Nephron progenitor cell (in vitro differentiated cells): Measurements from ENCODE around the gene TBC1D25.

Experiments
- DNase-seq: peaks from one replicate; pipeline ENCODE4 v3.0.0; 2021
- H3K27ac Mint-ChIP-seq: 2 replicates; pipeline ENCODE4 v1.8.0; 2021; ENCODE audit warnings: mild to moderate bottlenecking, moderate library complexity, mixed read lengths
- H3K27me3 Mint-ChIP-seq: 2 replicates; pipeline ENCODE4 v1.8.0; 2021; ENCODE audit warnings: mild to moderate bottlenecking, low read depth, mixed read lengths; ENCODE audit not compliant: poor library complexity
- H3K36me3 Mint-ChIP-seq: 2 replicates; pipeline ENCODE4 v1.8.0; 2021; ENCODE audit warnings: low read depth, mixed read lengths
- H3K4me1 Mint-ChIP-seq: 2 replicates; pipeline ENCODE4 v1.8.0; 2021; ENCODE audit warnings: mixed read lengths
- H3K4me3 Mint-ChIP-seq: 2 replicates; pipeline ENCODE4 v1.8.0; 2021; ENCODE audit warnings: mild to moderate bottlenecking, moderate library complexity, mixed read lengths
- H3K9me3 Mint-ChIP-seq: 2 replicates; pipeline ENCODE4 v1.8.0; 2021; ENCODE audit warnings: mild to moderate bottlenecking, moderate library complexity, mixed read lengths
- CTCF ChIP-seq: fragments of 200-600 bp; sonication (generic); IDR thresholded peaks from 2 replicates; pipeline ENCODE4 v1.5.0; 2021; ENCODE audit warnings: antibody characterized with exemption

The TBC1D25 gene

GRCh38 chrX:48507246-48507645 is 32.3 kb upstream of the TBC1D25 start:
- DNase-seq: no peak
- H3K9me3 Mint-ChIP-seq: peaks cover 59% of the 10 kb centered on the region

GRCh38 chrX:48508400-48509244 is 30.9 kb upstream of the TBC1D25 start, which contains the start of gene PORCN:
PORCN (plus strand) TSS chrX:48508992; CDS start chrX:48509821, 829 bp downstream.
- peak; percentile 82 for DNase-seq
- H3K4me3 Mint-ChIP-seq: peak within 1 kb of the TSS; percentile 90
- H3K4me1 Mint-ChIP-seq: peaks cover 12% of the 10 kb centered on the region
- H3K27me3 Mint-ChIP-seq: peaks cover 7% of the 10 kb centered on the region
- no peak for TF ChIP-seq CTCF
- H3K9me3 Mint-ChIP-seq: peaks cover 55% of the 10 kb centered on the region
- H3K36me3 Mint-ChIP-seq: peaks cover 6% of the 10 kb centered on the region
- H3K27ac Mint-ChIP-seq: no peak within 1 kb of the TSS

More at GRCh38 chrX:48507246-48507645, 32.3 kb upstream of the TBC1D25 start:
- Mint-ChIP-seq H3K4me3 (peak overlapping the region; percentile 66), H3K27ac (no peak overlapping the region), H3K4me1 (peaks cover 8% of the 10 kb centered on the region), H3K36me3 (no peaks in the 10 kb centered on the region), H3K27me3 (peaks cover 7% of the 10 kb centered on the region)
- no peak for TF ChIP-seq CTCF

- Mint-ChIP-seq H3K4me1 (peaks cover 13% of the 10 kb centered on the region), H3K27ac (no peak overlapping the region), H3K36me3 (peaks cover 7% of the 10 kb centered on the region), H3K4me3 (peak overlapping the region; percentile 90), H3K9me3 (peaks cover 50% of the 10 kb centered on the region), H3K27me3 (peaks cover 10% of the 10 kb centered on the region)
- TF ChIP-seq CTCF: no peak
- DNase-seq: no peak
Observed at GRCh38 chrX:48509245-48509590, 30.3 kb upstream of the TBC1D25 start.

- Mint-ChIP-seq H3K27me3 (peaks cover 10% of the 10 kb centered on the region), H3K4me1 (peaks cover 13% of the 10 kb centered on the region), H3K36me3 (peaks cover 7% of the 10 kb centered on the region), H3K9me3 (peaks cover 52% of the 10 kb centered on the region), H3K4me3 (peak overlapping the region; percentile 90), H3K27ac (no peak overlapping the region)
- TF ChIP-seq CTCF: no peak
- no peak for DNase-seq
Observed at GRCh38 chrX:48509619-48510018, 29.9 kb upstream of the TBC1D25 start.

GRCh38 chrX:48511560-48511959 is 28.0 kb upstream of the TBC1D25 start:
- H3K27ac Mint-ChIP-seq: no peak overlapping the region
- H3K36me3 Mint-ChIP-seq: peaks cover 7% of the 10 kb centered on the region
- TF ChIP-seq CTCF: no peak
- peaks cover 13% of the 10 kb centered on the region for H3K4me1 Mint-ChIP-seq
- peaks cover 63% of the 10 kb centered on the region for H3K9me3 Mint-ChIP-seq
- H3K27me3 Mint-ChIP-seq: peaks cover 14% of the 10 kb centered on the region
- H3K4me3 Mint-ChIP-seq: no peak overlapping the region
- no peak for DNase-seq
